NCI-H2227 treated with DMSO at 0.1 percent for 48 hours (cell line): ENCODE data around the gene SLC2A5.
"Not testable (repeated sequence)": the region's sequence is repeated elsewhere in the genome, so short reads cannot be mapped to it uniquely, and the experiment has no call there.

Source experiments
- DNase-seq: peaks from one replicate; lab custom pipeline; 2025; lab: John Stamatoyannopoulos, UW

Gene SLC2A5

GRCh38 chr1:9069326-9070100 lies at the start of gene SLC2A5:
Gene SLC2A5, minus strand, starts transcription at chr1:9069635. Its CDS starts 99 bp downstream, at chr1:9069536.
- DNase-seq, result no peak

- DNase-seq, result no peak
Measured at GRCh38 chr1:9118186-9118585, 48.8 kb upstream of the SLC2A5 start.

- DNase-seq, result no peak
Measured at GRCh38 chr1:9115351-9116205, 46.1 kb upstream of the SLC2A5 start.

GRCh38 chr1:9112961-9113880 lies 43.8 kb upstream of the SLC2A5 start:
- no peak for DNase-seq

GRCh38 chr1:9111957-9112356 lies 42.5 kb upstream of the SLC2A5 start:
- DNase-seq, result no peak

GRCh38 chr1:9111357-9111691 lies 41.9 kb upstream of the SLC2A5 start:
- DNase-seq, result no peak

- peak; percentile 74 for DNase-seq
Measured at GRCh38 chr1:9110669-9111356, 41.4 kb upstream of the SLC2A5 start.

GRCh38 chr1:9108056-9108665 lies 38.7 kb upstream of the SLC2A5 start:
- DNase-seq, result no peak

- DNase-seq, result no peak
Measured at GRCh38 chr1:9107136-9107535, 37.7 kb upstream of the SLC2A5 start.

- DNase-seq, result no peak
Measured at GRCh38 chr1:9106286-9106685, 36.9 kb upstream of the SLC2A5 start.

GRCh38 chr1:9105336-9105867 lies 36.0 kb upstream of the SLC2A5 start:
- DNase-seq, result no peak

- DNase-seq, result peak; percentile 35
Measured at GRCh38 chr1:9101510-9102146, 32.2 kb upstream of the SLC2A5 start.

- no peak for DNase-seq
Measured at GRCh38 chr1:9100471-9101043, 31.1 kb upstream of the SLC2A5 start.

- DNase-seq, result no peak
Measured at GRCh38 chr1:9099555-9099954, 30.1 kb upstream of the SLC2A5 start.

- DNase-seq, result no peak
Measured at GRCh38 chr1:9097947-9098705, 28.7 kb upstream of the SLC2A5 start.

GRCh38 chr1:9095818-9096217 lies 26.4 kb upstream of the SLC2A5 start:
- DNase-seq, result no peak

GRCh38 chr1:9093996-9094595 lies 24.7 kb upstream of the SLC2A5 start:
- not testable (repeated sequence) for DNase-seq

GRCh38 chr1:9093581-9093980 lies 24.1 kb upstream of the SLC2A5 start:
- no peak for DNase-seq

GRCh38 chr1:9093091-9093490 lies 23.7 kb upstream of the SLC2A5 start:
- DNase-seq, result no peak
